HG03520 (cell line): ENCODE measurements around the gene PIK3R4.

Experiments
- ATAC-seq: cut with Tn5 transposase; IDR thresholded peaks from one replicate; pipeline ENCODE4 v1.9.1; 2021; ENCODE audit warnings: mild to moderate bottlenecking, moderate library complexity; ENCODE audit not compliant: unreplicated experiment

The PIK3R4 gene

DNA sequence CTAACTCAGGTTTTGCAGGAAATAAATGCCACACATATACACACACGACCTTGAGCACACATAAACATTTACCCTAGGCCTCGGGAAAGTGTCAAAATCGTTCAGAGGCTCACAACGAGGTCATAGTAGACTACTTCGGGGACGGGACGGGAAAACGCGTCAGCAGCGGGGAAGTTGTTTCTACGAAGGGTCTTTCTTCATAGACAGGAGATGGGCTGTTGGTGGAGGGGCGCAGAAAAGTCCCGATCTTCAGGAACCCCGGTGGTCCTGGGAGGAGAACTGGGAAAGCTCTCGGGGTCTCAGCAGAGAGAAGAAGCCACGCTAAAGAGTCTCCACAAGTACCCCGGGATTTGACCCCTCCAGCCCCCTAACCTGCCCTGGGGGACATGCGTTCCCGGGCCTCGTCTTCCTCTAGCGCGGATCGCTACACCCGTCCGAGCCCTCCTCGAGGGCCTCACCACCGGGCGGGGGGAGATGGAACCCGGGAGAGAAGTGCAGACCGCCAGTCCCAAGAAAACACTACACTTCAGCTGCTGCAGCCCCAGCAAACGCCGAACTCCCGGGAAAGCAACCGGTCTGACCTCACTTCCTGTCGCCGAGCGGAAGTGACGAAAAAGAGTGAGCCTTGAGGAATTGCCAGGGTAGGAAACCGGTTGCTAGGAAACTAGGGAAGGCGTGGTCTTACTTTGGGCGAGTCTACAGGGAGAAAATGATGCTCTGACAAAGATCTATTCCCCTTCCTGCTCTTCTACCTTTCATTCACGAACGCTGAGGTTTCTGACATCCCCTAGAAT lies at the start of gene PIK3R4:
Gene PIK3R4 (minus strand): TSS at position 584 of the 794 bp plus-strand sequence. CDS start 1,611 bp downstream, outside the sequence.
- peak; percentile 85 for ATAC-seq

- ATAC-seq: no peak
Measured at GRCh38 chr3:130795396-130795795, 48.8 kb upstream of the PIK3R4 start.

GRCh38 chr3:130792246-130792645 lies 45.6 kb upstream of the PIK3R4 start:
- no peak for ATAC-seq

DNA sequence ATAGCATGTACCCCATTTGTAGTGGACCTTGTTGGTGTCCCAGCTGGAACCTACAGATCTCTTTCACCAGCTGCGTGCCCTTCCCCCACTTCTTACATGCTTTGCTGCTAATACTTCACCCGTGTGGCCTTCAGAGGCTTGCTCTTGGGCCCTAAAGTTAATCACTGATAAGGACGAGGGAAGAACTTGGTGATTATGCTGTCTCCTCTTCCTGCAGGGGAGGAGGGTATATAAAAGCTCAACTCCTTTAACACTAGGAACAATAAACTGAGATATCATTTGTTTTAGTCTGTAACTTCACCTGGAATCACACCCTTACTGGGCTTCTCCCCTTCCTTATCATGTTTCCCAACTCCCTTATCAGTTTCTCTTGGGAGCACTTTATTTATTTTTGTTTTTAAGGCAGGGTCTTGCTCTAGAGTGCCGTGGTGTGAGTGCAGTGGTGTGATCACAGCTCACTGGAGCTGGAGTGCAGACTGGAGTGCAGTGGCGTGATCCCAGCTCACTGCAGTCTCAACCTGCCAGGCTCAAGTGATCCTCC lies 43.2 kb upstream of the PIK3R4 start:
- no peak for ATAC-seq

DNA sequence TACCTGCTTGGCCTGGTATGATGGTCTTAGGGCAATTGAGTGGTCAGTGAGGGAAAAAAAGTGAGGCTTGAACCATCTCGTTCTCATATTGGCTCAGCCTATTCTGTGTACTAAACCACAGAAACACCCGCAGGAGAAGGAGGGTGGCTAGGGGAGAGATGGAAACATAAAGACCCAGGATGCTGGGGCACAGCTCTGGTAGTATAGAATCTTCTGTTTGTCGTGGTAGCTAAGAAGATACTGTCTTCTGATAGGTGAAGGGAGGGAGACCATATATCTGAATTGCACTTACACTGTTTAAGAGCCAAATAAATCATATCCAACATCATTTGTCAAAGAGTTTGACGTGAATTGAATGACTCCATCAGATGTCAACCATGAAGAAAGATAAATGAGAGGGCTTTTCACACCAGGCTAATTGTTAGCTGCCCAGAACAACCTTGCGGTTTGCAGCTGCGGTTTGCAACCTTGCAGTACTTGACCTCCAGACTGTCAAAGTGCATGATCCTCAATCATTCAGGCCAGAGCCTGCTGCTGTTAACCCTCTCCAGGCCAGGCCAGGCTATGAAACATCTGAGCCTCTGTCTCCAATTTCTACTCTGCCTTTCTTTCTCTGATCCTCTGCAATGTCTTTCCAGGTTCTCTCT lies 40.9 kb upstream of the PIK3R4 start:
- no peak for ATAC-seq

DNA sequence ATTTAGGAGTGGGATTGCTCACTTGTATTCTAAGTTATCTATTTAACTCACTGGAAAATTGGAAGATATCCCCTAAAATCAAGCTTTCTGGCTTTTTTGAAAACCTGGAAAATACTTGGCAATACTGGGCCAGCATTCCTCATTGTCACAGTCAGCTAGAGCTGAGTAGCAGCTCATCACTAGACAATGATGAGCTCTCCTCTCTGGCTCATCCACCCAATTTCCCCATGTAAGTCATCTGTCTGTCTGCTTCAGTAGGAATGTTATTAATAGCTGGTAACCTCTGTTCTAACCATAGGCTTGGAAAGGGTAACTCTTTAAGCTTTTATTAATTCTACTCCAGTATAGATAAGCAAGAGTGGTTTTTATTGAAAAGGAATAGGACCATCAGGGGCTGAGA lies 39.7 kb upstream of the PIK3R4 start:
- no peak for ATAC-seq

- no peak for ATAC-seq
Measured at GRCh38 chr3:130783629-130784028, 37.0 kb upstream of the PIK3R4 start.

GRCh38 chr3:130779486-130779885 lies 32.9 kb upstream of the PIK3R4 start:
- ATAC-seq: no peak

- ATAC-seq: peak; percentile 86
Measured at GRCh38 chr3:130779031-130779430, 32.4 kb upstream of the PIK3R4 start.

DNA sequence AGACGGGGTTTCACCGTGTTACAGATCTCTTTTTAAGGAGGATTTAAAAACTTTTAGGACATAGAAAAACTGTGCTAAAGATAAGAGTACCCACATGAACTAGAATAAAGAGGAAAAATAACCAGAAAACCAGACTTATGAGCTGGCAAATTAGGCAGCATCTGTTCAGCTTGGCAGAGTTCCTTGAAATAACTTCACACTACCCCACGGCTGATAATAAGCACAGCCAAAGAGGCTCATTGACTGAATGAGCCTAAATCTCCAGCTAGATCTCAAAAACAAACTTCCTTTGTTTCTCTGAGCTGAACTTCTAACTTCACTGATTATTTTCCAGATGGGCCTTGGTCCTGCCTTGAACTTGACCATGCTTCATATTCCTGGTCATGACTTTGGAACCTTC lies 26.7 kb upstream of the PIK3R4 start:
- no peak for ATAC-seq

GRCh38 chr3:130772129-130772528 lies 25.5 kb upstream of the PIK3R4 start:
- ATAC-seq: no peak

DNA sequence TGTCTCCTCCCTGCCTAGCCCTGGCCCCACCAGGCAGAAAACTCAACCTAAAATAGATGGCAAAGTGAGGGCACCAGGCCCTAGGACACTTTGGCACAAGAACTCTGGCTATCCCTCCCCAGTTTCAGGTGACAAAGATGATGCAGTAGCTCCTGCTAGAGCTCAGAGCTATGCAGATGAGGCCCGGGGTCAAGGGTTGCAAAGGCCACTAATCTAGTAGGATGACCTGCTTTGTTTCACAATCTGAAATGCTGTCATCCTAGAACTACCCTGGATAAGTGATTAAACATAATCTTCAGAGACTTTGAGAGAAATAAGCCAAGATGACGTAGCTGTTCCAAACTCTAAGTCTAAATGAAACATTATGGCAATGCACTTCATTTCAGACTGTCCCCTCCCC lies 24.0 kb upstream of the PIK3R4 start:
- ATAC-seq: no peak

DNA sequence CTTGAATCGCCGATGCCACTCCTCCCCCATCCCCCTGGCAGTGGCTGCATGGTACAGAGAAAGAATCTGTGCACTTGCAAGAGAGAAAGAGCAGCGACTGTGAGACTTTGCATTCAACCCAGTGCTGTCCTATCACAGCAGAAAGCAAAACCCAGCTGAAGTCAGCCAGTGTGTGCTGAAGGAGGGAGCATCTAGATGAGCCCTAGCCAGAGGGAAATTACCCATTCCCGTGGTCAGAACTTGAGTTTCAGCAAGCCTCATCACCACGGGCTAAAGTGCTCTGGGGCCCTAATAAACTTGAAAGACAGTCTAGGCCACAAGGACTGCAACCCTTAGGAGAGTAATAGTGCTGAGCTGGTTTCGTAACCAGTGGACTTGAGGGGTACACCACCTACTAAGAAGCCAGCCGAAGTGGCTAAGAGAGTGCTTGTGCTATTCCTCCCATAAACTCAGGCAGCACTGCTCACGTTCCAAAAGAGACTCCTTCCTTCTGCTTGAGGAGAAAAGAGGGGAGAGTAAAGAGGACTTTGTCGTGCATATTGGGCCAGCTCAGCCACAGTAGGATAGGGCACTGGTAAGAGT lies 15.2 kb upstream of the PIK3R4 start:
- no peak for ATAC-seq

- no peak for ATAC-seq
Measured at GRCh38 chr3:130760922-130761321, 14.3 kb upstream of the PIK3R4 start.

DNA sequence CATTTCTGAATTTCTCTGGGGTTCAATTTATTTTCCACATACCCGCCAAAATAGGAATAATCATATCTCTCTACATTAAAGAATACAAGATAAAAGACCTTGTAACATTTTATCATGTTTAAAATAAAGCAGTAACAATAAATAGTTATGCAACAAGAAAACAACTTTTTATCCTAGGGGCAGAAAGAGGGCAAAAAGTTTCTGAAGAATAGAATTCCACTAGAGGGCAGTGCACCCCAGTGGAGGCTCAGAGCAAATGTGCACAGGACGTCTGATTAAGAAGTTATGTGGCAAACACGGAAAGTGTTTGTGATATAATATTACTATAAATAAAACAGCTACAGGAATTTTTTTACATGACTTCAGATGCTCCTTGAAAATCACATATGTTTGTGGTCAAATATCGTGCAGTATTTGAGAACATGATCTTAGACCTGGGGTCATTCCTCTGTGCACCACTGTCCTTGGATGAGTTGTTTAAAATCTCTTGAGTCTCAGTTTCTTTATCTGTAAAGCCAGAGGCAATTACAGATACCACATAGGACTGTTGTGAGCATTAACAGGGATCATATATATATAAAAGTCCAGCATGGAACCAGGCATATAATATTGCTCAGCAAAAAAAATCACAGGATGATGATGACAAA lies 13.2 kb upstream of the PIK3R4 start:
- ATAC-seq: peak; percentile 65

GRCh38 chr3:130758624-130759369 lies 12.2 kb upstream of the PIK3R4 start:
- ATAC-seq: no peak

DNA sequence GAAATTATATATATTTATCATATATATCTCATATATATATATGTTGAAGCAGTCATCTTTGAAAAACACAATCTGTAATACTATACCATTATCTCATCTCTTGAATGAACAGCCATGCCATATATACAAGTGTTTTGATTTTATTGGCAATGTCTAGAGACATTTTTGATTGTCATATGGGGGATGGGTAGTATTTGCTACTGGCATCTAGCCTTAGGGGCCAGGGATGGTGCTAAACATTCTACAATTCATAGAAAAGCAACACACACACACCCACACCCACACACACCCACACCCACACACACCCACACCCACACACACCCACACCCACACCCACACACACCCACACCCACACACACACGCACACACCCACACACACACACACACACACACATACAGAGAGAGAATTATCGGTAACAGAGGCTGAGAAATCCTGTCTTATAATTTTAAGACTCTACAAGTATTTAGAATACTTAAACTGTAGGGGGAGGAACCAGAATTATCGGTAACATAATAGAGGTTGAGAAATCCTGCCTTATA lies 11.1 kb upstream of the PIK3R4 start:
- no peak for ATAC-seq

- no peak for ATAC-seq
Measured at GRCh38 chr3:130755666-130756065, 9.0 kb upstream of the PIK3R4 start.

DNA sequence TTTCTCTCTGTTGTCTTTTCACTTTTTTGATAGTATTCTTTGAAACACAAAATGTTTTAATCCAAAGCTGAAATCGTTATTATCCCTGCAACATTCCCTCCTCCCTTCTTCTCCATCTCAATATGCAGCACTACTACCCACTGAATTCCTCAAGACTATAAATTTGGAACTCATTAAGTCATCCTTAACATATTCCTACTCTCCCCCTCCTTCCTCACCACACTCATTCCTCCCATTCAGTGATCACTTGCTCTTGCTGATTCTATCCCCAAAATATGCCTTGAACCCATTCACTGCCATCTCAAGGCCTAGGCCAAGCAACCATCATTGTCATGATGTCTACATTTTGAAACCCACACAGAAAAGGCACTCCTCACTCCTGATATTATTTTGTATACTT lies 2.4 kb upstream of the PIK3R4 start:
- ATAC-seq: no peak

GRCh38 chr3:130748467-130748861 lies 1.8 kb upstream of the PIK3R4 start:
- ATAC-seq: no peak
